GM12874 (cell line): ENCODE data around the gene TAF7.
A peak's percentile ranks its signal among the peaks of the same experiment; 100 is the strongest.

Experiments
- CTCF ChIP-seq: IDR thresholded peaks from 2 replicates; pipeline ENCODE4 v1.5.1; 2011; ENCODE audit warnings: low read depth, mild to moderate bottlenecking, control low read depth, low read length, moderate library complexity; ENCODE audit not compliant: insufficient read depth

Gene TAF7

GRCh38 chr5:141356950-141357349, 36.4 kb upstream of the TAF7 start:
- no peak for TF ChIP-seq CTCF

GRCh38 chr5:141356133-141356532, 35.5 kb upstream of the TAF7 start:
- no peak for TF ChIP-seq CTCF

GRCh38 chr5:141355641-141356040, 35.1 kb upstream of the TAF7 start:
- TF ChIP-seq CTCF, result no peak

- peak; percentile 34 for TF ChIP-seq CTCF
Observed at GRCh38 chr5:141354900-141355469, 34.4 kb upstream of the TAF7 start, which contains the start of gene PCDHGA4. PCDHGA4 (plus strand) TSS chr5:141355021; CDS start chr5:141355108, 87 bp downstream.

GRCh38 chr5:141351591-141351990, 31.0 kb upstream of the TAF7 start:
- TF ChIP-seq CTCF, result no peak

- TF ChIP-seq CTCF, result peak; percentile 61
Observed at GRCh38 chr5:141349917-141350619, 29.5 kb upstream of the TAF7 start, which contains the start of gene PCDHGB1. PCDHGB1 (plus strand) TSS chr5:141350099; CDS start chr5:141350261, 162 bp downstream.

GRCh38 chr5:141345327-141345726, 24.7 kb upstream of the TAF7 start:
- no peak for TF ChIP-seq CTCF
